ENCODE results near the gene PDE7B. TPM values are rescaled to one million over a fixed set of nuclear protein-coding genes. Genes with fewer than 3 reads are reported as not detected.
"Not testable (repeated sequence)": the region's sequence is repeated elsewhere in the genome, so short reads cannot be mapped to it uniquely, and the experiment has no call there.

The PDE7B gene
- total RNA-seq, 1 donor from 2014 or later, result 5.1 TPM

GRCh38 chr6:136102991-136103688 is 251.6 kb downstream of the PDE7B start:
- Mint-ChIP-seq H3K36me3 (peaks cover 5% of the 10 kb centered on the region), H3K4me1 (ENCODE audit: unreplicated experiment) (peaks cover 27% of the 10 kb centered on the region), H3K27ac (peak overlapping the region; percentile 80), H3K27me3 (peaks cover 3% of the 10 kb centered on the region), H3K4me3 (peak overlapping the region; percentile 61), H3K9me3 (no peaks in the 10 kb centered on the region)
- no peak for DNase-seq (ENCODE audit: extremely low spot score, unreplicated experiment)
- no peak for TF ChIP-seq CTCF (conservative IDR thresholded peaks at IDR 0.05)

- Mint-ChIP-seq H3K4me1 (ENCODE audit: unreplicated experiment) (peaks cover 34% of the 10 kb centered on the region), H3K27me3 (peaks cover 3% of the 10 kb centered on the region), H3K9me3 (no peaks in the 10 kb centered on the region), H3K36me3 (peaks cover 5% of the 10 kb centered on the region), H3K27ac (peak overlapping the region; percentile 80), H3K4me3 (peak overlapping the region; percentile 61)
- DNase-seq (ENCODE audit: extremely low spot score, unreplicated experiment), result no peak
- TF ChIP-seq CTCF (conservative IDR thresholded peaks at IDR 0.05), result no peak
Observed at GRCh38 chr6:136103763-136104311, 252.3 kb downstream of the PDE7B start.

GRCh38 chr6:136104556-136104955 is 253.1 kb downstream of the PDE7B start:
- Mint-ChIP-seq H3K4me1 (ENCODE audit: unreplicated experiment) (peaks cover 37% of the 10 kb centered on the region), H3K9me3 (no peaks in the 10 kb centered on the region), H3K27ac (peak overlapping the region; percentile 80), H3K4me3 (peak overlapping the region; percentile 30), H3K36me3 (peaks cover 8% of the 10 kb centered on the region), H3K27me3 (peaks cover 3% of the 10 kb centered on the region)
- TF ChIP-seq CTCF (conservative IDR thresholded peaks at IDR 0.05), result no peak
- DNase-seq (ENCODE audit: extremely low spot score, unreplicated experiment), result no peak

- H3K36me3 Mint-ChIP-seq; H3K27ac Mint-ChIP-seq; H3K27me3 Mint-ChIP-seq; DNase-seq (ENCODE audit: extremely low spot score, unreplicated experiment); H3K4me3 Mint-ChIP-seq; H3K9me3 Mint-ChIP-seq: not testable (repeated sequence)
- H3K4me1 Mint-ChIP-seq (ENCODE audit: unreplicated experiment), result peaks cover 39% of the 10 kb centered on the region
Observed at GRCh38 chr6:136105797-136106196, 254.3 kb downstream of the PDE7B start.

- Mint-ChIP-seq H3K36me3 (peaks cover 6% of the 10 kb centered on the region), H3K4me1 (ENCODE audit: unreplicated experiment) (peaks cover 44% of the 10 kb centered on the region), H3K9me3 (no peaks in the 10 kb centered on the region), H3K4me3 (no peak overlapping the region), H3K27me3 (peaks cover 3% of the 10 kb centered on the region), H3K27ac (peak overlapping the region; percentile 5)
- DNase-seq (ENCODE audit: extremely low spot score, unreplicated experiment), result no peak
- no peak for TF ChIP-seq CTCF (conservative IDR thresholded peaks at IDR 0.05)
Observed at GRCh38 chr6:136108361-136108945, 257.0 kb downstream of the PDE7B start.

- no peak overlapping the region for H3K4me3 Mint-ChIP-seq
- no peak for TF ChIP-seq CTCF (conservative IDR thresholded peaks at IDR 0.05)
Observed at GRCh38 chr6:136111831-136112230, 260.3 kb downstream of the PDE7B start.

More at GRCh38 chr6:136111831-136112230, 260.3 kb downstream of the PDE7B start:
- no peak for DNase-seq (ENCODE audit: extremely low spot score, unreplicated experiment)
- H3K27ac Mint-ChIP-seq, result no peak overlapping the region
- H3K36me3 Mint-ChIP-seq, result peaks cover 4% of the 10 kb centered on the region
- H3K27me3 Mint-ChIP-seq, result no peaks in the 10 kb centered on the region
- peaks cover 49% of the 10 kb centered on the region for H3K4me1 Mint-ChIP-seq (ENCODE audit: unreplicated experiment)
- peaks cover 5% of the 10 kb centered on the region for H3K9me3 Mint-ChIP-seq
